ENCODE results near the gene FTH1. TPM values are rescaled to one million over a fixed set of nuclear protein-coding genes. Genes with fewer than 3 reads are reported as not detected.

FTH1 gene
- total and polyA plus RNA-seq, 2 donors: 326 to 3,415 TPM

DNA sequence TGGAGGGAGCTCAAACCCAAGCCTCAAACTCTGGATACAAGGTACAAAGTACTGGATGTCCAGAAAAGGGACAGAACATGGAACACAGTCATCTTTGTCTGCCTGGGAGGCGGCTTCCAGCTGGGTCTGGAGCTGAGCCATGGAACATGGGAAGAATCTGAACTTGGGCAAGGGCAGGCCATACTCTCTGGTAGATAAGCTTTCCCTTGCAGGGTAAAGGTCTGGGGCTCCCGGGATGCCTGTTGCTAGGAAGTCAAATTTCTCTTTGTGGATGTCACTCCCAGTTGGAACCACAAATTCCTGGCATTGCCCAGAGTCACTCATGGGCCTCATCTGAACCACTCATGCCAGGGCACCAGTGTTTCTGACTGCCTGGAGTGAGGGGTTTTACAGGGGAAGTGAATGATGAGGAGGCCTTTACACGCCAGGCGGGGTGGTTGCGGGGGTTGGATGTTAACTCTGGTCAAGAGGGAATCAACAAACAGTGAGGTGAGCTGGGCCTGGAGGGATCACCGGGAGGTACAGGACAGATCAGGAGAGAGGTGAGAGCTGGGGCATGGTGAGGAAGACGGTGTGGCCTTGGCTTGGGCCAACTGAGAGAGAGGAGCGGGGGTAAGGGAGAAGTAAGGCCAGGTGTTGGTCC is 5.7 kb downstream of the FTH1 start:
- peaks cover 5 to 21% of the 10 kb centered on the region in 2 donors for H3K4me1 ChIP-seq (ENCODE audit: control insufficient read depth in 2 of 2, insufficient read depth in 2 of 2, low read length in 2 of 2)
- 97% methylated on average over 8 of the region's 8 CpGs for WGBS
- no peak overlapping the region for H3K4me3 ChIP-seq (ENCODE audit: low read length in 2 of 2)
- no peak for DNase-seq (ENCODE audit: low read depth in 6 of 9, low spot score in 9 of 9)
- H3K36me3 ChIP-seq (ENCODE audit: control insufficient read depth in 2 of 2, insufficient read depth in 2 of 2, low read length in 1 of 2): peaks cover 17 to 29% of the 10 kb centered on the region in 2 donors
- H3K9me3 ChIP-seq (ENCODE audit: control insufficient read depth in 2 of 2, insufficient read depth in 1 of 2, low read length in 1 of 2): no peaks in the 10 kb centered on the region
- peaks cover 0 to 3% of the 10 kb centered on the region in 2 donors for H3K27me3 ChIP-seq (ENCODE audit: control insufficient read depth in 2 of 2, insufficient read depth in 1 of 2, low read length in 1 of 2)
- H3K27ac ChIP-seq (ENCODE audit: low read depth in 1 of 2, low read length in 1 of 2): no peak overlapping the region

DNA sequence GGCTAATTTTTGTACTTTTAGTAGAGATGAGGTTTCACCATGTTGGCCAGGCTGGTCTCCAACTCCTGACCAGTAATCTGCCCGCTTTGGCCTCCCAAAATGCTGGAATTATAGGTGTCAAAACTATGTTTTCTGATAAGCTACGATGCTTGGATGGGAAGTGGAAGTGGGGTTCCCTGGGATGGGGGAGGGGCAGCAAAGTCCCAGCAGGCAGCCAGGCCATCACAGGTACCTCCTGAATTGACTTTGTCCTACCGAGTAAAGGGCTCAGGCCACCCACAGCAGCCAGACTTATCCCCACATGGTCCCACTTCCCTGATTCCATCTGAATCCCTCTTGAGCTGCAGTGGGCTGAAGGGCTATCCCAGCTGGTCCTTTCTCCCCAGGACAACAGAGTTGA is 6.9 kb downstream of the FTH1 start:
- peaks cover 5 to 18% of the 10 kb centered on the region in 2 donors for H3K4me1 ChIP-seq (ENCODE audit: control insufficient read depth in 2 of 2, insufficient read depth in 2 of 2, low read length in 2 of 2)
- DNase-seq (ENCODE audit: low read depth in 6 of 9, low spot score in 9 of 9): no peak
- H3K27me3 ChIP-seq (ENCODE audit: control insufficient read depth in 2 of 2, insufficient read depth in 1 of 2, low read length in 1 of 2): peaks cover 2 to 14% of the 10 kb centered on the region in 2 donors
- H3K9me3 ChIP-seq (ENCODE audit: control insufficient read depth in 2 of 2, insufficient read depth in 1 of 2, low read length in 1 of 2): no peaks in the 10 kb centered on the region
- no peak overlapping the region for H3K4me3 ChIP-seq (ENCODE audit: low read length in 2 of 2)
- H3K27ac ChIP-seq (ENCODE audit: low read depth in 1 of 2, low read length in 1 of 2): no peak overlapping the region
- peaks cover 17 to 28% of the 10 kb centered on the region in 2 donors for H3K36me3 ChIP-seq (ENCODE audit: control insufficient read depth in 2 of 2, insufficient read depth in 2 of 2, low read length in 1 of 2)
- WGBS: 97% methylated on average over 3 of the region's 3 CpGs

DNA sequence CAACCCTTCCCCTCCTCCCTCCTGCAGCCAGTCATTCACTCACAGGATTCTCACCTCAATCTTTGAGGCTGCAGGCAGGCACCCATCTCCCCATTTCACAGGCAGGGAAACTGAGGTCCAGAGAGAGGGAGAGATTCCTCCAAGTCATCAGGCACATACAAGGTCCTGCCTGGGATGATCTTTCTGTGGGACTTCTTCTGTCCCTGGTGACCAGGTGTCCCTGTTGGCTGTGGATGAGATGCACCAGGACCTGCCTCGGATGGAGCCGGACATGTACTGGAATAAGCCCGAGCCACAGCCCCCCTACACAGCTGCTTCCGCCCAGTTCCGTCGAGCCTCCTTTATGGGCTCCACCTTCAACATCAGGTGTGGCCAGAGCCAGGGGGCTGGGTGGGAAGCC is 7.8 kb downstream of the FTH1 start:
- DNase-seq (ENCODE audit: low read depth in 6 of 9, low spot score in 9 of 9): no peak
- H3K4me3 ChIP-seq (ENCODE audit: low read length in 2 of 2): no peak overlapping the region
- H3K4me1 ChIP-seq (ENCODE audit: control insufficient read depth in 2 of 2, insufficient read depth in 2 of 2, low read length in 2 of 2): peaks cover 3 to 18% of the 10 kb centered on the region in 2 donors
- H3K9me3 ChIP-seq (ENCODE audit: control insufficient read depth in 2 of 2, insufficient read depth in 1 of 2, low read length in 1 of 2): no peaks in the 10 kb centered on the region
- H3K27ac ChIP-seq (ENCODE audit: low read depth in 1 of 2, low read length in 1 of 2): no peak overlapping the region
- peaks cover 12 to 19% of the 10 kb centered on the region in 2 donors for H3K36me3 ChIP-seq (ENCODE audit: control insufficient read depth in 2 of 2, insufficient read depth in 2 of 2, low read length in 1 of 2)
- 95% methylated on average over 6 of the region's 6 CpGs for WGBS
- peaks cover 8 to 23% of the 10 kb centered on the region in 2 donors for H3K27me3 ChIP-seq (ENCODE audit: control insufficient read depth in 2 of 2, insufficient read depth in 1 of 2, low read length in 1 of 2)

DNA sequence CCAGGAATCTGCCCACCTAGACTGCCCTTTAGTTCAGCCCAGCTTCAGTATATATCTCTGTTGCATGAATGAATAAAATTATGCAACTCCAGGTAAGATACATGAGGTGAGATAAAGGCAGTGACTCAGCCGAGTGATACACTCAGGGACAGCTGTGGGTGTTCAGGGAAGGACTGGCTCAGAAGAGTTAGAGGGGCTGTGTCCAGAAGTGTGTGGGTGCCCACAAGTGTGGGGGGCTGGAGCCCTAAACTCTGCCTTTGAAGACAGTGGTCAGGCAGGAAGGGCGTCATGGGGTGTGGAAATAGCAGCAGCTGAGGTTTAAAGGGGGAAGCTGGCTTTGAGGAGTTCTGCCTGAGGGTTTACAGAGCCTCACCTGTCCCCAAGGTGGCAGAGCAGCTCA is 8.3 kb downstream of the FTH1 start:
- H3K27me3 ChIP-seq (ENCODE audit: control insufficient read depth in 2 of 2, insufficient read depth in 1 of 2, low read length in 1 of 2): peaks cover 12 to 28% of the 10 kb centered on the region in 2 donors
- H3K4me3 ChIP-seq (ENCODE audit: low read length in 2 of 2): no peak overlapping the region
- DNase-seq (ENCODE audit: low read depth in 6 of 9, low spot score in 9 of 9): no peak
- no peak overlapping the region for H3K27ac ChIP-seq (ENCODE audit: low read depth in 1 of 2, low read length in 1 of 2)
- peaks cover 3 to 18% of the 10 kb centered on the region in 2 donors for H3K4me1 ChIP-seq (ENCODE audit: control insufficient read depth in 2 of 2, insufficient read depth in 2 of 2, low read length in 2 of 2)
- H3K9me3 ChIP-seq (ENCODE audit: control insufficient read depth in 2 of 2, insufficient read depth in 1 of 2, low read length in 1 of 2): no peaks in the 10 kb centered on the region
- H3K36me3 ChIP-seq (ENCODE audit: control insufficient read depth in 2 of 2, insufficient read depth in 2 of 2, low read length in 1 of 2): peaks cover 9 to 14% of the 10 kb centered on the region in 2 donors
- WGBS: 62% methylated on average over 2 of the region's 2 CpGs

DNA sequence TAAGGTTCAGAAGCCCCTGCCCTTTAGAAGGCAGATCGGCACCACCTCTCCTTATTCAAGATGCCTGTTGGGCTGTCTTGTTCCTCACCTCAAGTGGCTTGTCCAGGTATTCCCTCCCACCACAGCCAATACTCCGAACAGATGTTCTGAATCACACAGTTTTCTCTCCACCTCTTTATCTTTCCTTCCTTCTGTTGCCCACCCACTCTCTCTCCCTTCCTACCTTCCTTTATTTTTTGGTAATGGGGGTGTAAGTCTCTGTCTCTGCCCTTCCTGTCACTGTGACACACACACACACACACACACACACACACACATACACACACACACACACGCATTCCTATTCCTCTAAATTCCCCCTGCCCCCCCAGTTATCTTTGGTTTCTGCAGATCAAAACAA is 8.8 kb downstream of the FTH1 start:
- peaks cover 3 to 14% of the 10 kb centered on the region in 2 donors for H3K4me1 ChIP-seq (ENCODE audit: control insufficient read depth in 2 of 2, insufficient read depth in 2 of 2, low read length in 2 of 2)
- H3K27me3 ChIP-seq (ENCODE audit: control insufficient read depth in 2 of 2, insufficient read depth in 1 of 2, low read length in 1 of 2): peaks cover 12 to 33% of the 10 kb centered on the region in 2 donors
- 84% methylated on average over 3 of the region's 3 CpGs for WGBS
- no peaks in the 10 kb centered on the region for H3K9me3 ChIP-seq (ENCODE audit: control insufficient read depth in 2 of 2, insufficient read depth in 1 of 2, low read length in 1 of 2)
- no peak overlapping the region for H3K27ac ChIP-seq (ENCODE audit: low read depth in 1 of 2, low read length in 1 of 2)
- DNase-seq (ENCODE audit: low read depth in 6 of 9, low spot score in 9 of 9): no peak
- no peak overlapping the region for H3K4me3 ChIP-seq (ENCODE audit: low read length in 2 of 2)
- peaks cover 4 to 8% of the 10 kb centered on the region in 2 donors for H3K36me3 ChIP-seq (ENCODE audit: control insufficient read depth in 2 of 2, insufficient read depth in 2 of 2, low read length in 1 of 2)

DNA sequence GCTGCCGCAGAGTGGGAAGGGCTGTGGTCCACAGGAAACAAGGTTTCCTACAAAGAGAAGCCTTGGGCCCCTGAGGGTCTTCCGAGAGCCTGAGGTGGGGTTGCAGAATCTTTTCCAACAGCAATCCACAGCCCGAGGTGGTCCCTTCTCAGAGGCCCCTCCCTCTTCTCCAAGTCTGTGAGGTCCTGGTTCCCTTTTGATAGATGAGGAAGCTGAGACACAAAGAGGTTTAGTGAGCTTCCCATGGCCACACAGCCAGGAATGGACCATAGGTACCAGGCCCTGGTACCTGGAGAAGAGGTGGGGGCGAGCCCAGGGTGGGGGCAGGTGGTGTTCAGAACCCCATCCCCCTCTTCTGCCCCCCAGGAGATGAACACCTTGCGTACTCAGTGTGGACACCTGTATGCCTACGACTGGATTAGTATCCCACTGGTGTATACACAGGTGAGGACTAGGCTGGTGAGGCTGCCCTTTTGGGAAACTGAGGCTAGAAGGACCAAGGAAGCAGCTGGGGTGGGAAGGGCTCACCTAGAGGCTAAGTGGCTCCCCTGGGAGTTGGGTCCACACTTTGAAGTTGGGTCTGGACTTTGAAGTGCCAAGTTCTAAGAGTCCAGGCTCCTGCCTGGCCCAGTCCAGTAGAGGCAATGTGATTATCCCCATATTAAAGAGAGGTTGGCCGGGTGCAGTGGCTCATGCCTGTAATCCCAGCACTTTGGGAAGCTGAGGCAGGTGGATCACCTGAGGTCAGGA is 10.2 kb downstream of the FTH1 start:
- Histone ChIP-seq H3K4me1 (ENCODE audit: control insufficient read depth in 2 of 2, insufficient read depth in 2 of 2, low read length in 2 of 2) (peaks cover 3 to 9% of the 10 kb centered on the region in 2 donors), H3K36me3 (ENCODE audit: control insufficient read depth in 2 of 2, insufficient read depth in 2 of 2, low read length in 1 of 2) (peaks cover 0 to 3% of the 10 kb centered on the region in 2 donors), H3K4me3 (ENCODE audit: low read length in 2 of 2) (no peak overlapping the region), H3K27me3 (ENCODE audit: control insufficient read depth in 2 of 2, insufficient read depth in 1 of 2, low read length in 1 of 2) (peaks cover 12 to 38% of the 10 kb centered on the region in 2 donors), H3K27ac (ENCODE audit: low read depth in 1 of 2, low read length in 1 of 2) (no peak overlapping the region), H3K9me3 (ENCODE audit: control insufficient read depth in 2 of 2, insufficient read depth in 1 of 2, low read length in 1 of 2) (no peaks in the 10 kb centered on the region)
- no peak for DNase-seq (ENCODE audit: low read depth in 6 of 9, low spot score in 9 of 9)
- 96% methylated on average over 7 of the region's 7 CpGs for WGBS

DNA sequence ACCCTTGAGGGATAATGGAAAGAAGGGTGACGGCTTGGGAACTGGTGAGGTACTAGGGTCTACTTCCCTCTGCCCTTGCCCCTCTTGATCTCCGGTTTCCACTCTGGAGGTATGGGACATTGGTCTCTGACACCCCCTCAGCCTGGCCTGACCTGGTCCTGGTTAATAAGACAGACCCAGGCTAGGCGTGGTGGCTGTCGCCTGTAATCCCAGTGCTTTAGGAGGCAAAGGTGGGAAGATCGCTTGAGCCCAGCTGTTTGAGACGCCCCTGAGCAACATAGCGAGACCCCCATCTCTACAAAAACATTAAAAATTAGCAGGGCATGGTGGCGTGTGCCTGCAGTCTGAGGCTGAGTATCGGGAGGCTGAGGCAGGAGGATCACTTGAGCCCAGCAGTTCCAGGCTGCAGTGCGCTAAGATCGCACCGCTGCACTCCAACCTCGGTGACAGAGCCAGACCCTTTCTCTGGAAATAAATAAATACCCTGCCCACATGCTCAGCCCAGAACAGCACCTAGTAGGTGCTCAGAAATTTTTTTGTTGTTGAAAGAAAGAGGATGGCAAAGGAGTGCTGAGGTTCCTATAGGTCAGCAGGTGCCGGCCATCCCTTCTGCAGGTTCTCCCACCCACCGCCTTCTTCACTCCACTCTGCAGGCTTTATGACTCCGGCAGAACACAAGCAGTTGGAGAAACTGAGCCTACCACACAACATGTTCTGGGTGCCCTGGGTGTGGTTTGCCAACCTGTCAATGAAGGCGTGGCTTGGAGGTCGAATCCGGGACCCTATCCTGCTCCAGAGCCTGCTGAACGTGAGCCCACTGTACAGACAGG is 11.0 kb downstream of the FTH1 start:
- peaks cover 3 to 9% of the 10 kb centered on the region in 2 donors for H3K4me1 ChIP-seq (ENCODE audit: control insufficient read depth in 2 of 2, insufficient read depth in 2 of 2, low read length in 2 of 2)
- no peak overlapping the region for H3K27ac ChIP-seq (ENCODE audit: low read depth in 1 of 2, low read length in 1 of 2)
- H3K27me3 ChIP-seq (ENCODE audit: control insufficient read depth in 2 of 2, insufficient read depth in 1 of 2, low read length in 1 of 2): peaks cover 12 to 38% of the 10 kb centered on the region in 2 donors
- DNase-seq (ENCODE audit: low read depth in 6 of 9, low spot score in 9 of 9): no peak
- no peak overlapping the region for H3K4me3 ChIP-seq (ENCODE audit: low read length in 2 of 2)
- no peaks in the 10 kb centered on the region for H3K36me3 ChIP-seq (ENCODE audit: control insufficient read depth in 2 of 2, insufficient read depth in 2 of 2, low read length in 1 of 2)
- 97% methylated on average over 20 of the region's 20 CpGs for WGBS
- no peaks in the 10 kb centered on the region for H3K9me3 ChIP-seq (ENCODE audit: control insufficient read depth in 2 of 2, insufficient read depth in 1 of 2, low read length in 1 of 2)

DNA sequence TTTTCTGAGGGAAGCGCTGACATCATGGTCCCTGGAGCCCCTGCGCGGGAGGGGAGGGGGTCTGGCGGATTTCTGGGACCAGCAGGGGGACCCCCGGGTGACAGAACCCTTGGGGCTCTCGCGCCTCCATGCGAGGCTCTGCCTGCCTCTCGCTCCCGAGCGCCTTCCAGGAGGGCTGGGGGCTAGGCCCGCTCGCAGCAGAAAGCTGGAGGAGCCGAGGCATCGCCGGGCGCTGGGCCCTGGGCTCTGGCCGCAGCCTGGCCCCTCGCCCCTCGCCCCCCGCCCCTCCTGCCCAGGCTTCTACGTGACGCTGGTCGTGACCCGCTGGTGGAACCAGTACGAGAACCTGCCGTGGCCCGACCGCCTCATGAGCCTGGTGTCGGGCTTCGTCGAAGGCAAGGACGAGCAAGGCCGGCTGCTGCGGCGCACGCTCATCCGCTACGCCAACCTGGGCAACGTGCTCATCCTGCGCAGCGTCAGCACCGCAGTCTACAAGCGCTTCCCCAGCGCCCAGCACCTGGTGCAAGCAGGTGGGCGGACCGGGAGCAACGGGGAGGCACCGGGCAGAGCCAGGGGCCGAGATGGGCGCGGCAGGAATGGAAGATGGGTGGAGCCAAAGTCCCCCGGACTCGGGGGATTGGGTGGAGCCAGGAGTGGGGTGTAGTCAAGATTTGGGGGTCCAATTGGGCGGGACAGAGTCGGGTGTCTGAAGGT is 11.9 kb downstream of the FTH1 start:
- H3K4me1 ChIP-seq (ENCODE audit: control insufficient read depth in 2 of 2, insufficient read depth in 2 of 2, low read length in 2 of 2): peaks cover 3 to 9% of the 10 kb centered on the region in 2 donors
- H3K27ac ChIP-seq (ENCODE audit: low read depth in 1 of 2, low read length in 1 of 2): no peak overlapping the region
- 10% methylated on average over 56 of the region's 56 CpGs for WGBS
- peak overlapping the region in 1 of 2 donors; percentile 32 for H3K4me3 ChIP-seq (ENCODE audit: low read length in 2 of 2)
- peak in 1 of 9 donors; percentile 38 for DNase-seq (ENCODE audit: low read depth in 6 of 9, low spot score in 9 of 9)
- no peaks in the 10 kb centered on the region for H3K36me3 ChIP-seq (ENCODE audit: control insufficient read depth in 2 of 2, insufficient read depth in 2 of 2, low read length in 1 of 2)
- H3K9me3 ChIP-seq (ENCODE audit: control insufficient read depth in 2 of 2, insufficient read depth in 1 of 2, low read length in 1 of 2): no peaks in the 10 kb centered on the region
- H3K27me3 ChIP-seq (ENCODE audit: control insufficient read depth in 2 of 2, insufficient read depth in 1 of 2, low read length in 1 of 2): peaks cover 12 to 38% of the 10 kb centered on the region in 2 donors

Data from thymus (tissue), 11 donors.